Smooth muscle cell of the pulmonary artery (primary cell): Measurements from ENCODE around the gene C17orf50. TPM values are rescaled to one million over a fixed set of nuclear protein-coding genes. Genes with fewer than 3 reads are reported as not detected.

Source experiments
- total RNA-seq: library from RNA; depleted of rRNA; stranded (reverse); fragments of >200 nt; gene quantifications from 2 replicates; pipeline ENCODE4 v1.2.3, GENCODE V29; 2014

The C17orf50 gene
- not detected in 2 replicates for total RNA-seq

GRCh38 chr17:35760587-35760986, at the start of gene C17orf50:
C17orf50 (plus strand) TSS chr17:35760887; CDS start chr17:35760942, 55 bp downstream.

GRCh38 chr17:35731239-35731916, 29.3 kb upstream of the C17orf50 start, which contains the start of gene RASL10B:
RASL10B (plus strand) TSS chr17:35731639; CDS start chr17:35735185, 3,546 bp downstream.

GRCh38 chr17:35752945-35753764, 7.5 kb upstream of the C17orf50 start, which contains the start of gene GAS2L2:
GAS2L2 (minus strand) TSS chr17:35753239; CDS start chr17:35752850, 389 bp downstream.

GRCh38 chr17:35795007-35795870, 34.6 kb downstream of the C17orf50 start, which contains the start of gene MMP28:
MMP28 (minus strand) TSS chr17:35795641; CDS start chr17:35795377, 264 bp downstream.

DNA sequence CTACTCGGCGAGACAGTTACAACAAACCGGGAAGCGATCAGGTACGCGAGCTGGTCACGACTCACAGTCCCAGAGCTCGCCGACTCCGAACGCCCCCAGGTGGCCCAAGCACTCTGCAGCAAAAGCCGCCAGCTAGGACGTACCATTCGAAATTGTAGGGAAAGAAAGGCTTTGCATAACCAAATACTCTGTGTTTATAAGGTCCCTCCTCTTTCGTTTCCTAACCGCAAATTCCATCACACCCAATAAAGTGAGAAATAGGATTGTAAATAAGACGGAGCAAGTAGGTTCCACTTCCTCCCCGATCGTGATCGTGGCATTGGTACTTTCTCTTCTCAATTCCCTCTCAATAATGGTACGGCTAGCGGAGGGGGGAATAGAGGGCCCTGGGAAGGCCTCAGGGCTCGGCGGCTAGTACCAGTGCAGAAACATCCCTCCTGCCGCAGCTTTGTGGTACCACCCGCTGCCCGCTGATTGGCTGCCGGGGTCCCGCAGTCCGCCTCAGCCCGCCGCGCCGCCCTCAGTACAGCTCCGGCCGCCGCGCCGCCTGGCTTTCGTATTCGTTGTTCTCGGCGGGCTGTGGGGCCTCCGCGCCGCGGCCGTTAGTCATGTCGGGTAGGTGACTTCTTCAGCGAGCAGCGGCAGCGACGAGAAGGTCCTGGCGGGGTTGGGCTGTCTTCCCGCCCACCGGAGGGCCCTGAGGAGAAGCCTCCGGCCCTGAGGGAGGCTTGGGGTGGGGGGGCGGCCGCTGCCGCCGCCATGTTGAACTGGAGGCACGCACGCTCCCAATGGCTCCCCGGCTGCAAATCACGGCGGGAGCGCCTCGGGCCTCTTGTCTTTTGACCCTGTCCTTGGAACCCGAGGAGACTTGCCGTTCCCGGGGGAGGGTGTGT, 48.5 kb downstream of the C17orf50 start, which contains the start of gene TAF15:
Gene TAF15, plus strand, starts transcription at position 523 of the 893 bp plus-strand sequence. Its CDS starts 86 bp downstream, at position 609.

Other genes with a start within 250 kb of the C17orf50 start
- gene SLFN12L, start 223.2 kb upstream of the C17orf50 start, total RNA-seq: 0.07 TPM in 1 of 2 replicates, not detected in the other
- gene SLFN14, start 200.1 kb upstream of the C17orf50 start, total RNA-seq: not detected in 2 replicates
- gene PEX12, start 182.3 kb upstream of the C17orf50 start, total RNA-seq: 5.0 and 5.8 TPM in 2 replicates
- 116 and 124 TPM in 2 replicates for gene AP2B1, start 173.6 kb upstream of the C17orf50 start, total RNA-seq
- 2.0 and 3.0 TPM in 2 replicates for gene RASL10B, start 29.2 kb upstream of the C17orf50 start, total RNA-seq
- 0.07 and 0.10 TPM in 2 replicates for gene GAS2L2, start 7.6 kb upstream of the C17orf50 start, total RNA-seq
- gene MMP28, start 34.8 kb downstream of the C17orf50 start, total RNA-seq: 0.65 and 1.8 TPM in 2 replicates
- 109 and 127 TPM in 2 replicates for gene TAF15, start 48.6 kb downstream of the C17orf50 start, total RNA-seq
- gene HEATR9, start 108.0 kb downstream of the C17orf50 start, total RNA-seq: not detected in 2 replicates
- 0.07 TPM in 1 of 2 replicates, not detected in the other for gene CCL5, start 119.5 kb downstream of the C17orf50 start, total RNA-seq
- gene RDM1, start 169.9 kb downstream of the C17orf50 start, total RNA-seq: 0.59 TPM in 1 of 2 replicates, not detected in the other
- gene LYZL6, start 182.8 kb downstream of the C17orf50 start, total RNA-seq: not detected in 2 replicates
- not detected in 2 replicates for gene CCL16, start 220.6 kb downstream of the C17orf50 start, total RNA-seq
- not detected in 2 replicates for gene CCL14, start 225.8 kb downstream of the C17orf50 start, total RNA-seq
- not detected in 2 replicates for gene CCL15, start 240.7 kb downstream of the C17orf50 start, total RNA-seq